Measurements from ENCODE around the gene PLEKHM2. TPM values are rescaled to one million over a fixed set of nuclear protein-coding genes. Genes with fewer than 3 reads are reported as not detected.

PLEKHM2 gene
- total and polyA plus RNA-seq, 4 donors: 32.5 to 79.2 (median 63.1) TPM

- Histone ChIP-seq H3K27me3 (ENCODE audit: control insufficient read depth in 3 of 3, insufficient read depth in 3 of 3, low read length in 2 of 3) (no peaks in the 10 kb centered on the region), H3K4me3 (no peak overlapping the region), H3K9me3 (ENCODE audit: control insufficient read depth in 4 of 4, insufficient read depth in 3 of 4, low read length in 3 of 4) (no peaks in the 10 kb centered on the region), H3K4me1 (ENCODE audit: control insufficient read depth in 5 of 5, insufficient read depth in 5 of 5, low read length in 5 of 5) (peaks cover 0 to 38% (median 11%) of the 10 kb centered on the region in 5 donors), H3K36me3 (ENCODE audit: control insufficient read depth in 4 of 4, insufficient read depth in 4 of 4, low read length in 4 of 4) (no peaks in the 10 kb centered on the region), H3K9ac (ENCODE audit: insufficient read depth in 1 of 2, low read length in 2 of 2) (no peak overlapping the region), H3K27ac (ENCODE audit: low read depth in 1 of 2, low read length in 1 of 2) (peak overlapping the region in 1 of 2 donors; percentile 20)
- no peak for TF ChIP-seq CTCF (IDR thresholded peaks at IDR 0.05; ENCODE audit: control extremely low read depth, extremely low read depth)
- WGBS, 2 donors: 19 to 29% methylated on average over 20 to 24 of the region's 24 CpGs
- no peak for ATAC-seq (ENCODE audit: insufficient read depth, low FRiP score)
- peak; percentile 73 to 79 (median 74) for DNase-seq
These were observed 73.6 kb downstream of the PLEKHM2 start for GRCh38 chr1:15757575-15758342.

- Histone ChIP-seq H3K27ac (ENCODE audit: low read depth in 1 of 2, low read length in 1 of 2) (peak within 1 kb of the TSS; percentile 80 to 84), H3K9me3 (ENCODE audit: control insufficient read depth in 4 of 4, insufficient read depth in 3 of 4, low read length in 3 of 4) (no peaks in the 10 kb centered on the region), H3K4me1 (ENCODE audit: control insufficient read depth in 5 of 5, insufficient read depth in 5 of 5, low read length in 5 of 5) (peaks cover 0 to 38% (median 12%) of the 10 kb centered on the region in 5 donors), H3K27me3 (ENCODE audit: control insufficient read depth in 3 of 3, insufficient read depth in 3 of 3, low read length in 2 of 3) (no peaks in the 10 kb centered on the region), H3K36me3 (ENCODE audit: control insufficient read depth in 4 of 4, insufficient read depth in 4 of 4, low read length in 4 of 4) (no peaks in the 10 kb centered on the region), H3K9ac (ENCODE audit: insufficient read depth in 1 of 2, low read length in 2 of 2) (peak within 1 kb of the TSS; percentile 39 to 65), H3K4me3 (peak within 1 kb of the TSS; percentile 63)
- 3% methylated on average over 34 to 58 of the region's 58 CpGs for WGBS, 2 donors
- ATAC-seq (ENCODE audit: insufficient read depth, low FRiP score): no peak
- no peak for TF ChIP-seq CTCF (IDR thresholded peaks at IDR 0.05; ENCODE audit: control extremely low read depth, extremely low read depth)
- peak; percentile 43 to 71 (median 67) for DNase-seq
These were observed 74.3 kb downstream of the PLEKHM2 start, which contains the start of gene FBLIM1 for GRCh38 chr1:15758343-15758931. Gene FBLIM1, plus strand, starts transcription at chr1:15758795. Its CDS starts 6,189 bp downstream, at chr1:15764984.

DNA sequence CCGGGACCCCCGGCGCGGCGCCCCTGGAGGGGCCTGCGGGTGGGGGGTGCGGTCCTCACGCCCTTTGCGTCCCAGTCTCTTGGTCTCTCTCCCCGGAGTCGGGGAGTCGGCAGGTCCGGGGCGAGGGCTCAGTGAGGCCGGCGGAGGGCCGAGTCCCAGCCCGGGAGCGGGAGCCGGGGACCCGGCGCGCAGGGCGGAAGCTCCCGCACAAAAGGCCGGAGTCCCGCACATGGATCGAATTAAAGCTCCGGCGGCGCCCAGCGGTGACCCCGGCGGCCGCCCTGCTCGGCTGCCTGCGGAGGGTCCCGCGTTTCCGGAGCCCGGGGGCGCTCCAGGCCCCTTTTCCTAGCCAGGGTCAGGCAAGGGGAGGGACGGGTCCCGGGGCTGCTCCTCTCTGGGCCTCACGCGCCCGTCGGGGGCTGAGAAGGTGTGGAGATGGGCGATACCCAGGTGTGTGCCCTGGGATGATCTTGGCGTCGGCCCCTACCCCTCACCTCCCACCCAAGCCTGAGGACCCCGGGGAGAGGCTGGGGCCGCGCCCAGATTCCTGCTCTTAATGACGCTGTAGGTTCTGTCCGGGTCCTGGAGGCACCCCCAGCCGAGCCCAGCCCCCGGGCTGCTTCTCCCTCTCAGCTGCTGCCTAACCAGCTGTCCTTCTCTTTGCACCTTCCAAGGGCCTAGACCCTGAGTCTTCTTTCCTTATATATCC lies 75.0 kb downstream of the PLEKHM2 start:
- DNase-seq (peak; percentile 41 to 48 (median 45)), ATAC-seq (ENCODE audit: insufficient read depth, low FRiP score) (no peak)
- no peak for TF ChIP-seq CTCF (IDR thresholded peaks at IDR 0.05; ENCODE audit: control extremely low read depth, extremely low read depth)
- WGBS, 2 donors: 2% methylated on average over 53 to 58 of the region's 58 CpGs
- no peaks in the 10 kb centered on the region for H3K9me3 ChIP-seq (ENCODE audit: control insufficient read depth in 4 of 4, insufficient read depth in 3 of 4, low read length in 3 of 4)
- no peaks in the 10 kb centered on the region for H3K27me3 ChIP-seq (ENCODE audit: control insufficient read depth in 3 of 3, insufficient read depth in 3 of 3, low read length in 2 of 3)
- peaks cover 0 to 38% (median 12%) of the 10 kb centered on the region in 5 donors for H3K4me1 ChIP-seq (ENCODE audit: control insufficient read depth in 5 of 5, insufficient read depth in 5 of 5, low read length in 5 of 5)
- peak overlapping the region; percentile 39 to 65 for H3K9ac ChIP-seq (ENCODE audit: insufficient read depth in 1 of 2, low read length in 2 of 2)
- peaks cover 0 to 3% (median under 1%) of the 10 kb centered on the region in 4 donors for H3K36me3 ChIP-seq (ENCODE audit: control insufficient read depth in 4 of 4, insufficient read depth in 4 of 4, low read length in 4 of 4)
- peak overlapping the region; percentile 63 for H3K4me3 ChIP-seq
- H3K27ac ChIP-seq (ENCODE audit: low read depth in 1 of 2, low read length in 1 of 2): peak overlapping the region; percentile 80 to 84
